Hepatocyte (in vitro differentiated cells): ENCODE measurements around the gene RUSF1. TPM values are rescaled to one million over a fixed set of nuclear protein-coding genes. Genes with fewer than 3 reads are reported as not detected.
A peak's percentile ranks its signal among the peaks of the same experiment; 100 is the strongest.

Source experiments
- DNase-seq: peaks from one replicate; pipeline ENCODE4 v3.0.0-alpha.2; 2016; ENCODE audit warnings: low spot score
- H2AFZ ChIP-seq: fragments of 200-600 bp; sonication (generic); 2 replicates; pipeline ENCODE4 v1.6.0; 2016; ENCODE audit warnings: antibody characterized with exemption, mild to moderate bottlenecking
- H3K27ac ChIP-seq: fragments of 200-600 bp; sonication (generic); 2 replicates; pipeline ENCODE4 v1.5.1; 2016; ENCODE audit warnings: mild to moderate bottlenecking
- H3K27me3 ChIP-seq: fragments of 200-600 bp; sonication (generic); 2 replicates; pipeline ENCODE4 v1.6.1; 2016
- H3K36me3 ChIP-seq: fragments of 200-600 bp; sonication (generic); replicated peaks from 2 replicates; pipeline ENCODE4 v1.5.1; 2016; ENCODE audit warnings: low read depth; ENCODE audit not compliant: insufficient read depth
- H3K4me1 ChIP-seq: fragments of 200-600 bp; sonication (generic); 2 replicates; pipeline ENCODE4 v1.5.1; 2016; ENCODE audit warnings: mild to moderate bottlenecking, moderate library complexity; ENCODE audit not compliant: insufficient read depth
- H3K4me2 ChIP-seq: fragments of 200-600 bp; sonication (generic); 2 replicates; pipeline ENCODE4 v1.6.0; 2016
- H3K4me3 ChIP-seq: fragments of 200-600 bp; sonication (generic); 2 replicates; pipeline ENCODE4 v1.5.1; 2016; ENCODE audit warnings: mild to moderate bottlenecking
- H3K79me2 ChIP-seq: fragments of 200-600 bp; sonication (generic); 2 replicates; pipeline ENCODE4 v1.6.0; 2017; ENCODE audit warnings: mild to moderate bottlenecking
- H3K9me2 ChIP-seq: fragments of 200-600 bp; sonication (generic); replicated peaks from 2 replicates; pipeline ENCODE4 v1.6.0; 2017; ENCODE audit warnings: mild to moderate bottlenecking; ENCODE audit not compliant: insufficient read depth
- H3K9me3 ChIP-seq: fragments of 200-600 bp; sonication (generic); 2 replicates; pipeline ENCODE4 v1.5.1; 2016; ENCODE audit warnings: low read depth, mild to moderate bottlenecking
- H4K20me1 ChIP-seq: fragments of 200-600 bp; sonication (generic); 2 replicates; pipeline ENCODE4 v1.6.0; 2016; ENCODE audit warnings: mild to moderate bottlenecking; ENCODE audit not compliant: insufficient read depth, poor library complexity, severe bottlenecking
- EZH2 ChIP-seq: fragments of 200-600 bp; sonication (generic); IDR thresholded peaks from 2 replicates; pipeline ENCODE4 v1.6.1; 2016; ENCODE audit warnings: antibody characterized with exemption, mild to moderate bottlenecking, borderline replicate concordance
- EZH2phosphoT487 ChIP-seq: fragments of 200-600 bp; sonication (generic); IDR thresholded peaks from one replicate; pipeline ENCODE4 v1.6.1; 2018; ENCODE audit warnings: antibody characterized with exemption, mild to moderate bottlenecking, low read depth, moderate library complexity; ENCODE audit not compliant: unreplicated experiment, severe bottlenecking
- WGBS: methylation state at CpG from one replicate; pipeline ENCODE4 v1.1.6; 2016; ENCODE audit warnings: low lambda C conversion rate; ENCODE audit errors: missing lambda C conversion rate; 5-methylcytosine and 5-hydroxymethylcytosine counted together
- polyA plus RNA-seq: library from polyadenylated mRNA; unstranded; fragments of >200 nt; fragmentation: Nextera tagmentation; extraction: Ambion mirVana; gene quantifications from 2 replicates; pipeline ENCODE4 v1.2.1, GENCODE V29; 2016
- total RNA-seq: library from RNA; depleted of rRNA; stranded (reverse); fragments of >200 nt; gene quantifications from 2 replicates; pipeline ENCODE4 v1.2.3, GENCODE V29; 2014
- TF ChIP-seq, protein P1 (sequence below): fragments of 200-600 bp; sonication (generic); IDR thresholded peaks from 2 replicates; pipeline ENCODE4 v1.5.1; 2016; ENCODE audit warnings: antibody characterized with exemption, mild to moderate bottlenecking; ENCODE audit not compliant: poor library complexity

RUSF1 gene
- total and polyA plus RNA-seq, 2 experiments from 2014 or later, result 56.6 to 77.2 TPM

DNA sequence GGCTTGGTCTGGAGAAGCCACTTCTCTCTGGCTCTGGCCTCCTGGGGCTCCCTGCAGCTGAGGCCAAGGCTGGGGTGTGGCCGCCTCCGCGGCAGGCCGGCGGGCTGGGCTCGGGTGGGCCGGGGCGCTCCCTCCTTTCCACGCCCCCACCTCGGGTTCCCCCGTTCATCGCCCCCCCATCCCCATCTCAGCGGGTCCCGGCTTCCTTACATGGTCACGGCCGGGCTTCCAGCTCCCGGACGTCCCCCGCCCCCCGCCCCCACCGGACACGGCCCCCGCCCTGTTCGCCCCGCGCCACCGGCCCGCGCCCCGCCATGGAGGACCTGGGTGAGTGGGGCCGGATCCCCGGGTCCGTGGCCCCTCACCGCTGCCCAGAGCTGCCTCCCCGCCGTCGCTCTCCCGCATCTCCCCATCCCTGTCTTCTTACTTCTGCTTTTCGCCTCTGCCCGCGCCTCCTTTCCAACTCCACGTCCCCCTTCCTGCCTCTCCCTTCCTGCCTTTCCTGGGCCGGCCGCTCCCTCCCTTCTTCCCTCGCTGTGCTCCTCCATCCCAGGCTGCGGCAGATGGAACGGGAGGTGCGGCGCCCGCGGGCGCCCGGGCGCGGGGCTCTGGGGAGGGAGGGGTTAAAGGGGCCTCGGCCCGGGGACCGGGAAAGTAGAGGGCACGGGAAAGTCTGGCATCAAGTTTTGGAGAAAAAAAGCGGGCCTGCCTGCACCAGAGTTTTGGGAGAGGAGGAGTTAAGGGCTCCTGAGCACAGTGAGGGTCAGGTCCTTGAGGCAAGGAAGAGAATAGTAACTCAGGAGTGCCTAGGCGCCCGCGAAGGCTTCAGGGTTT lies 36.1 kb downstream of the RUSF1 start, which contains the start of gene TGFB1I1:
TGFB1I1 (plus strand) TSS at position 278 of the 834 bp plus-strand sequence; CDS start at position 315, 37 bp downstream.
- Histone ChIP-seq H3K4me2 (peak within 1 kb of the TSS; percentile 97), H3K27me3 (no peaks in the 10 kb centered on the region), H2AFZ (peak within 1 kb of the TSS; percentile 92), H3K4me1 (peaks cover 19% of the 10 kb centered on the region), H3K9me3 (no peaks in the 10 kb centered on the region), H3K4me3 (peak within 1 kb of the TSS; percentile 83), H3K36me3 (no peaks in the 10 kb centered on the region), H3K79me2 (no peaks in the 10 kb centered on the region), H3K27ac (peak within 1 kb of the TSS; percentile 95), H4K20me1 (no peaks in the 10 kb centered on the region), H3K9me2 (no peaks in the 10 kb centered on the region)
- TF ChIP-seq, protein P1, sequence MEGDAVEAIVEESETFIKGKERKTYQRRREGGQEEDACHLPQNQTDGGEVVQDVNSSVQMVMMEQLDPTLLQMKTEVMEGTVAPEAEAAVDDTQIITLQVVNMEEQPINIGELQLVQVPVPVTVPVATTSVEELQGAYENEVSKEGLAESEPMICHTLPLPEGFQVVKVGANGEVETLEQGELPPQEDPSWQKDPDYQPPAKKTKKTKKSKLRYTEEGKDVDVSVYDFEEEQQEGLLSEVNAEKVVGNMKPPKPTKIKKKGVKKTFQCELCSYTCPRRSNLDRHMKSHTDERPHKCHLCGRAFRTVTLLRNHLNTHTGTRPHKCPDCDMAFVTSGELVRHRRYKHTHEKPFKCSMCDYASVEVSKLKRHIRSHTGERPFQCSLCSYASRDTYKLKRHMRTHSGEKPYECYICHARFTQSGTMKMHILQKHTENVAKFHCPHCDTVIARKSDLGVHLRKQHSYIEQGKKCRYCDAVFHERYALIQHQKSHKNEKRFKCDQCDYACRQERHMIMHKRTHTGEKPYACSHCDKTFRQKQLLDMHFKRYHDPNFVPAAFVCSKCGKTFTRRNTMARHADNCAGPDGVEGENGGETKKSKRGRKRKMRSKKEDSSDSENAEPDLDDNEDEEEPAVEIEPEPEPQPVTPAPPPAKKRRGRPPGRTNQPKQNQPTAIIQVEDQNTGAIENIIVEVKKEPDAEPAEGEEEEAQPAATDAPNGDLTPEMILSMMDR, result no peak
- no peak for TF ChIP-seq EZH2phosphoT487
- TF ChIP-seq EZH2, result no peak
- WGBS, result 1% methylated on average over 22 of the region's 63 CpGs
- DNase-seq, result peak; percentile 74

DNA sequence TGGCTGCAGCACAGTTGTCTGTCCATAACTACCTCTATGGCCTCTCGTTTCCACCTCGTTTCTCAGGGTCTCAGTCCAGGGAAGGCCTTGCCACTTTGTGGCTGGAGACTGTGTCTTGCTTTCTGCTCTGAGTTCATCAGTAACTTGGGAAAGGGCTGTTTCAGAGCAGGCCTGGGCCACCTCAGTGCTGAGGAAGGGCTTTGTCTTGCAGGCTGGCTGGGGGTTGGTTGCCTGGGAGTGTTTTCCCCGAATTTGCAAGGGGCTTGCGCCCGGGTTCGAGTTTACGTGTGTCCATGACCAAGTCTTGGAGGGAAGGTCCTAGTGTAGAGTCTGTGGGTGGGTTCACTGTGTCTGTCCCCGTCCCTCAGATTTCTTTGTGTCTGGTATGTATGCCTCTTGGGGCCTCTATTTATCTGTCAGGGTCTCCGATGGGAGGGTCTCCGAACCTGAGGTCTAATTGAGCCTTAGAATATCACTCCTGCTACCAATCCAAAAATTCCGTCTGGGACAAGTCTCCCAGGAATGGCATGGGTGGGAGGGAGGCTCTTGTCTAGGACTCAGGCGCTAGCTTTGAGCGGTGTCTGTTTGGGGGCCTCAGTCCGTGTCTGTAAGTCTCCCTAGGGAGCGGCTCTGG lies 36.8 kb downstream of the RUSF1 start:
- 48% methylated on average over 15 of the region's 15 CpGs for WGBS
- Histone ChIP-seq H3K4me2 (peak overlapping the region; percentile 97), H3K4me3 (peak overlapping the region; percentile 83), H3K36me3 (no peaks in the 10 kb centered on the region), H3K4me1 (peaks cover 16% of the 10 kb centered on the region), H3K27me3 (no peaks in the 10 kb centered on the region), H3K27ac (peak overlapping the region; percentile 95), H3K9me3 (no peaks in the 10 kb centered on the region), H2AFZ (peak overlapping the region; percentile 92), H3K9me2 (no peaks in the 10 kb centered on the region), H4K20me1 (no peaks in the 10 kb centered on the region), H3K79me2 (no peaks in the 10 kb centered on the region)
- TF ChIP-seq EZH2phosphoT487, result no peak
- TF ChIP-seq, protein P1, result no peak
- TF ChIP-seq EZH2, result no peak
- peak; percentile 9 for DNase-seq

DNA sequence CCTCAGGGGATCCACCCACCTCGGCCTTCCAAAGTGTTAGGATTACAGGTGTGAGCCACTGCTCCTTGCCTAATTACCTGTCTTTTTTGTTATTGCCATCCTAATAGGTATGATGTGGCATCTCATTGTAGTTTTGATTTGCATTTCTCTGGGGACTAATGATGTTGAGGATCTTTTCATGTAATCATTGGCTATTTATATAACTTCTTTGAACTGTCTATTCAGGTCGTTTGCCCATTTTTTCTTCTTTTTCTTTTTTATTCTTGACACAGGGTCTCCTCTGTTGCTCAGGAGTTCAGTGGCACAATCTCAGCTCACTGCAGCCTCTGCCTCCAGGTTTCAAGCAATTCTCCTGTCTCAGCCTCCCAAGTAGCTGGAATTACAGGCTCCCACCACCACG lies 37.6 kb downstream of the RUSF1 start:
- no peaks in the 10 kb centered on the region for H3K27me3 ChIP-seq

More for the DNA sequence above, 37.6 kb downstream of the RUSF1 start:
- Histone ChIP-seq H3K4me1 (peaks cover 10% of the 10 kb centered on the region), H3K36me3 (no peaks in the 10 kb centered on the region), H3K9me2 (no peaks in the 10 kb centered on the region), H2AFZ (no peak overlapping the region), H4K20me1 (no peaks in the 10 kb centered on the region), H3K27ac (peak overlapping the region; percentile 95), H3K4me2 (peak overlapping the region; percentile 97), H3K9me3 (no peaks in the 10 kb centered on the region), H3K79me2 (no peaks in the 10 kb centered on the region), H3K4me3 (no peak overlapping the region)
- no peak for DNase-seq
- WGBS, result 86% methylated on average over 3 of the region's 3 CpGs
- TF ChIP-seq EZH2phosphoT487, result no peak
- TF ChIP-seq, protein P1, result no peak
- TF ChIP-seq EZH2, result no peak
